ENCODE data around the gene SLIT1.

DNA sequence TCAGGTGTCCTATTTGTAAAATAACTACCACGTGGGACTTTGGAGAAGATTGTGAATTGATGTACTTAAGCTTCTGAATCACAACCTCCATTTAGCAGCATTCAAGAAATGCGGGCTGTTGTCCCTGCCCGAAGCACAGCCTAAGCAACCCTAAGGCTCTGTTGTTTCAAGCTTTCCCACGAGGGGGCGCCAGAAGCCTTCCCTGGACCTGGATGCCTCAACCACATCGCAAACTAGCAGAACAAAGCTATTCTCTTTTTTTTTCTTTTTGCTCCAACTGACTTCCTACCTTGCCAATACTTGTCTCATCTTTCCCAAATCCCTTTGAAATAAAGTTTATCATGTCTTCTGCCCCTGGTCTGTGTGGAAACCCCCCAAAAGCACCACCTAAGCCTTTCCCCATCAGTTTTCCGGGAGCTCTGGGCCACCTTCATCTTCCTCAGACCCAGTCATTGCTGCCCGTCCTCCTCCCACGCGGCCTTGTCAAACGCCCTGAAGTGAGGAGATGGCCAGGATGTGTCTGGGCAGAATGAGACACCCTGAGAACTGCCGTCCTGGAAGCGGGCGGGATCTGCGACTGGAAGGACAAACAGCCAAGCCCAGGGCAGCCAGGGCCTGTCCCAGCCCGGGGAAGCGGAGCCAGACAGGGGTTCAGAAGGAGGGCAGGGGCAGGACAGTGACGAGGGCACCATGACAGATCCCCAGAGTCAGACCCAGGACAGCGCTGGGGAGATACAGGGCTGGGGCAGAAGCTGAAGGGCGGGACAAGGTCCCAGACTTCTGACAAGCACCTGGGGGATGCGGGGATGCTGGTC, 112.7 kb downstream of the SLIT1 start:
- TF ChIP-seq, protein P1, sequence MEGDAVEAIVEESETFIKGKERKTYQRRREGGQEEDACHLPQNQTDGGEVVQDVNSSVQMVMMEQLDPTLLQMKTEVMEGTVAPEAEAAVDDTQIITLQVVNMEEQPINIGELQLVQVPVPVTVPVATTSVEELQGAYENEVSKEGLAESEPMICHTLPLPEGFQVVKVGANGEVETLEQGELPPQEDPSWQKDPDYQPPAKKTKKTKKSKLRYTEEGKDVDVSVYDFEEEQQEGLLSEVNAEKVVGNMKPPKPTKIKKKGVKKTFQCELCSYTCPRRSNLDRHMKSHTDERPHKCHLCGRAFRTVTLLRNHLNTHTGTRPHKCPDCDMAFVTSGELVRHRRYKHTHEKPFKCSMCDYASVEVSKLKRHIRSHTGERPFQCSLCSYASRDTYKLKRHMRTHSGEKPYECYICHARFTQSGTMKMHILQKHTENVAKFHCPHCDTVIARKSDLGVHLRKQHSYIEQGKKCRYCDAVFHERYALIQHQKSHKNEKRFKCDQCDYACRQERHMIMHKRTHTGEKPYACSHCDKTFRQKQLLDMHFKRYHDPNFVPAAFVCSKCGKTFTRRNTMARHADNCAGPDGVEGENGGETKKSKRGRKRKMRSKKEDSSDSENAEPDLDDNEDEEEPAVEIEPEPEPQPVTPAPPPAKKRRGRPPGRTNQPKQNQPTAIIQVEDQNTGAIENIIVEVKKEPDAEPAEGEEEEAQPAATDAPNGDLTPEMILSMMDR (IDR thresholded peaks at IDR 0.05; ENCODE audit: insufficient read depth, low read depth, low read length), result peak; percentile 94
- TF ChIP-seq EZH2 (IDR thresholded peaks at IDR 0.05; ENCODE audit: insufficient read depth, low read length), result peak; percentile 13
